GM21526 (cell line): ENCODE measurements around the gene OSBPL9.
A peak's percentile ranks its signal among the peaks of the same experiment; 100 is the strongest.
"Not testable (repeated sequence)": the region's sequence is repeated elsewhere in the genome, so short reads cannot be mapped to it uniquely, and the experiment has no call there.

Experiments used
- ATAC-seq: cut with Tn5 transposase; IDR thresholded peaks from one replicate; pipeline ENCODE4 v1.9.1; 2021; ENCODE audit warnings: moderate library complexity; ENCODE audit not compliant: unreplicated experiment, low FRiP score

OSBPL9 gene

GRCh38 chr1:51758310-51758709, 141.4 kb downstream of the OSBPL9 start:
- ATAC-seq = no peak

GRCh38 chr1:51760872-51761271, 144.0 kb downstream of the OSBPL9 start:
- ATAC-seq = no peak

- no peak for ATAC-seq
Observed at GRCh38 chr1:51761351-51761750, 144.5 kb downstream of the OSBPL9 start.

GRCh38 chr1:51768971-51769588, 152.2 kb downstream of the OSBPL9 start:
- ATAC-seq = no peak

- peak; percentile 59 for ATAC-seq
Observed at GRCh38 chr1:51776408-51776807, 159.5 kb downstream of the OSBPL9 start.

GRCh38 chr1:51780927-51781326, 164.0 kb downstream of the OSBPL9 start:
- no peak for ATAC-seq

GRCh38 chr1:51784997-51785421, 168.1 kb downstream of the OSBPL9 start:
- no peak for ATAC-seq

GRCh38 chr1:51788938-51789337, 172.0 kb downstream of the OSBPL9 start:
- no peak for ATAC-seq

- no peak for ATAC-seq
Observed at GRCh38 chr1:51789342-51789741, 172.4 kb downstream of the OSBPL9 start.

GRCh38 chr1:51790385-51790784, 173.5 kb downstream of the OSBPL9 start:
- ATAC-seq = no peak

- ATAC-seq = no peak
Observed at GRCh38 chr1:51791888-51792287, 175.0 kb downstream of the OSBPL9 start.

- no peak for ATAC-seq
Observed at GRCh38 chr1:51792864-51793263, 176.0 kb downstream of the OSBPL9 start.

GRCh38 chr1:51794260-51794659, 177.4 kb downstream of the OSBPL9 start:
- ATAC-seq = no peak

- no peak for ATAC-seq
Observed at GRCh38 chr1:51794868-51795267, 178.0 kb downstream of the OSBPL9 start.

GRCh38 chr1:51799372-51799771, 182.5 kb downstream of the OSBPL9 start:
- no peak for ATAC-seq

- ATAC-seq = no peak
Observed at GRCh38 chr1:51814513-51814912, 197.6 kb downstream of the OSBPL9 start.

GRCh38 chr1:51818487-51818886, 201.6 kb downstream of the OSBPL9 start:
- ATAC-seq = no peak

GRCh38 chr1:51819021-51819420, 202.1 kb downstream of the OSBPL9 start:
- not testable (repeated sequence) for ATAC-seq

- no peak for ATAC-seq
Observed at GRCh38 chr1:51819810-51820209, 202.9 kb downstream of the OSBPL9 start.

GRCh38 chr1:51829058-51829457, 212.2 kb downstream of the OSBPL9 start:
- no peak for ATAC-seq

GRCh38 chr1:51833700-51834099, 216.8 kb downstream of the OSBPL9 start:
- no peak for ATAC-seq

- ATAC-seq = no peak
Observed at GRCh38 chr1:51837243-51837642, 220.4 kb downstream of the OSBPL9 start.
